Amygdala (tissue), 56 donors: ENCODE results near the gene RBM10.

ENCODE experiments used
- DNase-seq, 56 donors: peaks; one replicate each; lab custom pipeline; 2025; lab: John Stamatoyannopoulos, UW

Gene RBM10

GRCh38 chrX:47214435-47215077, 69.5 kb downstream of the RBM10 start:
- DNase-seq, result no peak

GRCh38 chrX:47215291-47215900, 70.4 kb downstream of the RBM10 start:
- no peak for DNase-seq

GRCh38 chrX:47216393-47216925, 71.4 kb downstream of the RBM10 start:
- DNase-seq, result no peak

- no peak for DNase-seq
These were observed 72.3 kb downstream of the RBM10 start for GRCh38 chrX:47217121-47217851.

GRCh38 chrX:47217852-47218279, 72.8 kb downstream of the RBM10 start:
- DNase-seq, result peak; percentile 31 to 98 (median 90)

GRCh38 chrX:47218280-47218919, 73.4 kb downstream of the RBM10 start, which contains the start of gene CDK16:
TSS of gene CDK16 (plus strand) at chrX:47218681. CDS start at chrX:47223558, 4,877 bp downstream.
- peak in 55 of 56 donors; percentile 5 to 91 (median 69) for DNase-seq

- DNase-seq, result peak in 12 of 56 donors; percentile 2 to 48 (median 10)
These were observed 74.1 kb downstream of the RBM10 start for GRCh38 chrX:47218920-47219815.

- no peak for DNase-seq
These were observed 76.7 kb downstream of the RBM10 start for GRCh38 chrX:47221756-47222155.

- no peak for DNase-seq
These were observed 77.8 kb downstream of the RBM10 start for GRCh38 chrX:47222751-47223350.

GRCh38 chrX:47223476-47224250, 78.6 kb downstream of the RBM10 start:
- no peak for DNase-seq

GRCh38 chrX:47224266-47224895, 79.4 kb downstream of the RBM10 start:
- DNase-seq, result no peak

GRCh38 chrX:47224896-47225290, 79.9 kb downstream of the RBM10 start:
- DNase-seq, result no peak

- no peak for DNase-seq
These were observed 81.0 kb downstream of the RBM10 start for GRCh38 chrX:47226071-47226470.

GRCh38 chrX:47226531-47227333, 81.7 kb downstream of the RBM10 start:
- no peak for DNase-seq

GRCh38 chrX:47227334-47227583, 82.2 kb downstream of the RBM10 start:
- DNase-seq, result no peak

- DNase-seq, result no peak
These were observed 83.7 kb downstream of the RBM10 start for GRCh38 chrX:47228550-47229270.

- DNase-seq, result no peak
These were observed 84.4 kb downstream of the RBM10 start for GRCh38 chrX:47229427-47229826.
